ENCODE results near the gene TP73.

TP73 gene

DNA sequence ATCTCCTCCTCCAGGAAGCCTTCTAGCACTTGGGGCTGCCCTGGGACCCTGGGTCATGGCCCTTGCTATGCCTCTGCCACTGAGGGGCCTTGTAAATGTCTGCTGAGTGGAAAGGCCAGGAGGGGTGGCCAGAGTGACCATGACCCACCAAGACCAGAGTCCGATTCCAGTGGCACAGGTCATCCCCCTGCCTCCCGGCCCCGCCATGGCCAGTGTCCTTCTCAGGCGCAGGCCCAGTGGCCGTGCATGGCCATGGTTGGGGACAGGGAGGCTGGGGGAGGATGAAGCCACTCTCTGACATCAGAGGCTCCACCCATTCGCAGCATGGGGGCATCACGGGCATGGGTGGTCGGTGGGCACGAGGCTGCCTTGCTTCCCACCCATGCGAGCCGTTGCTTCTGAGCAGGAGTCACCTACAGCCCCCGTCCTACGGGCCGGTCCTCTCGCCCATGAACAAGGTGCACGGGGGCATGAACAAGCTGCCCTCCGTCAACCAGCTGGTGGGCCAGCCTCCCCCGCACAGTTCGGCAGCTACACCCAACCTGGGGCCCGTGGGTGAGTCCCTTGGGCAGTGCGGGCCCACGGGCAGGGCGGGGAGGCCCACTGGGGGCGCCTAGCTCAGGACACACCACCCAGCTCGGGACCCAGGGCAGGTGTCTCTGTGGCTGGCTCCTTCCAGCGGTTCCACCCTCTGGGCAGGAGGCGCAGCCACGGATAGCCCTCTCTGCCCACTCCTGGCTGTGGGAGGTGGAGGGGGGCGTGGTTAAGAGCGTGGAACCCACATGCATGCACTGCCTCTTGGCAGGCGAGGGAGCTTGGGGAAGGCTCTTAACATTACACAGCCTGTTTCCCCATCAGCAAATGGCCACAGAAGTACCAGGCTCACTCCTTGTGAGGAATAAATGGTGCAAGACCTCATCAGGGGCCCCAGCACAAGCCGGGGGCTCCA is 77.6 kb downstream of the TP73 start:
- DNase-seq (ENCODE audit: low read depth), result no peak

DNA sequence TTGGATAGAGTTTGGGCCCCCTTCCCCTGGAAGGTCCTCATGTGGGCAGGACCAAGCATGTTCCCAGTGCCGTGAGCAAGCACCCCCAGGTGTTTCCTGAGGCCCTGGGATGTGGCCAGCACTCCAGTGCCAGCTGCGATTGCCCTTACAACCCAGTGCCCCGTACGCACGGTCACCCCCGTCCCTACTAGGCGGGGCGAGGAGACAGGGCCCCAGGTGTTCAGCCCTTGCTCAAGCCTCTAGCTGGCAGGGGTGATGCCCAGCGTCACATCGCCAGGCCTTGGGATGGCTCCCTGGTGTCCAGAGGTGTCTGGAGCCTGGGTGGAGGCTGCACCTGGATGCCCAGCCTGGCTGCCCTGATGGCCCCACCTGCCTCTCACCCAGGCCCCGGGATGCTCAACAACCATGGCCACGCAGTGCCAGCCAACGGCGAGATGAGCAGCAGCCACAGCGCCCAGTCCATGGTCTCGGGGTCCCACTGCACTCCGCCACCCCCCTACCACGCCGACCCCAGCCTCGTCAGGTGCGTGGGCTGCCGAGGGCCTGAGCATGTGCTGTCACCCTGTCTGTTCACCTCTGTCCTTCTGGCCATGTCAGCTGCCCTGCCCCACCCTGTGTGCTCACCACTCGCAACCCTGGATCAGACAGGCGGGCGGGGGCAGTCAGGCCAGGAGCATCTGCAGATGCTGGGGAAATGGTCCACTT is 78.4 kb downstream of the TP73 start:
- no peak for DNase-seq (ENCODE audit: low read depth)

DNA sequence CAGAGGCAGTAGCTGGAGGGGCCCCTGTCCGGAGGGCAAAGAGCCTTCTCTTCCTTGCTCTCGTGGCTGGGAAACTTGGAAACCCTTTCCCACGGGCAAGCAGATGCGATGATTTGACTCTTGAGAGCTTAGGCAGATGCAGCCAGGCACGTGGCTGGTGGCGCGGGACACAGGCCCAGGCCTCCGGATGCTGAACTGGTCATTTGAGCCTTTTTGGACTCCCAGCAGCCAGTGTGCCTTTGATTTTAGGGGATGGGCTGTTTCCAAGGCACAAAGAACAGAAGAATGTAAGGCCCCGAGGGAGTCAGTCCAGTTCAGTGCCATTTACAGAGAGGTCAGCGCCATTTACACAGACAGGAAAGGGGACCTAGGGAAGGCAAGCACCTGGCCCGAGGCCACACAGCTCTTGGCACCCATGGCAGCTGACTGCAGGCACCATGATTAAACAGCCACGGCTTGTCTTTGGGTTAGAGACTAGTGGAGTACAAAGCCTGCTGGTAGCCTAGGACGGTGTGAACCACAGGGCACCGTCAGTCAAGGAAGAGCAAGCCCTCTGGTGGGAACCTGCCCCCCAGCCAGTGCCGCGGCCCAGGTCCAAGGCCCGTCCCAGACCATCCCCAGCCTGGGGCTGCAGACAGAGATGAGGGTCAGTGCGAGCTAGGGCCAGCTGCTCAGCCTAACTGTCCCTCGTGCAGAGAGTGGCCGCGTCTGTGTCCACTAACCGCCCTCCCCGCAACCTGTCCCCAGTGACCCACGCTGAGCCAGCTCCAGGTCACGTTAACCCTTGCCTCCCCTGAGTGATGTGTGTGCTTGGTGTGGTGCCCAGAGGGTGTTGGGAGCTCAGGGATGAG is 79.5 kb downstream of the TP73 start:
- no peak for DNase-seq (ENCODE audit: low read depth)

DNA sequence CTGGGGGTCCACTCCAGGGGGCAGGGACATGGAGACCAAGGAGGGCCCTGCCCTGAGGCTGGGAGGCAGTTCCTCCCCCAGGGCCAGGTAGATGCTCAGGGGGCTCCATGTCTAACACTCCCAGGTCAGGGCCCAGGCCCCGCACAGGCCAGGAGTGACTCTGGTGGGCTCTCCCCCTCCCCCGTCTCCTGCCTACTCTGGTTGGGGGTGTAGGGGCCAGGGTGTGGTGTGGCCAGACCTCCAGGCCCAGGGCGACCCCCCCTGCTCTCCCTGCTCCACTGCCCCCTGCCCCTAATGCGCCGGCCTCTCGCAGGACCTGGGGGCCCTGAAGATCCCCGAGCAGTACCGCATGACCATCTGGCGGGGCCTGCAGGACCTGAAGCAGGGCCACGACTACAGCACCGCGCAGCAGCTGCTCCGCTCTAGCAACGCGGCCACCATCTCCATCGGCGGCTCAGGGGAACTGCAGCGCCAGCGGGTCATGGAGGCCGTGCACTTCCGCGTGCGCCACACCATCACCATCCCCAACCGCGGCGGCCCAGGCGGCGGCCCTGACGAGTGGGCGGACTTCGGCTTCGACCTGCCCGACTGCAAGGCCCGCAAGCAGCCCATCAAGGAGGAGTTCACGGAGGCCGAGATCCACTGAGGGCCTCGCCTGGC is 80.2 kb downstream of the TP73 start:
- no peak for DNase-seq (ENCODE audit: low read depth)

DNA sequence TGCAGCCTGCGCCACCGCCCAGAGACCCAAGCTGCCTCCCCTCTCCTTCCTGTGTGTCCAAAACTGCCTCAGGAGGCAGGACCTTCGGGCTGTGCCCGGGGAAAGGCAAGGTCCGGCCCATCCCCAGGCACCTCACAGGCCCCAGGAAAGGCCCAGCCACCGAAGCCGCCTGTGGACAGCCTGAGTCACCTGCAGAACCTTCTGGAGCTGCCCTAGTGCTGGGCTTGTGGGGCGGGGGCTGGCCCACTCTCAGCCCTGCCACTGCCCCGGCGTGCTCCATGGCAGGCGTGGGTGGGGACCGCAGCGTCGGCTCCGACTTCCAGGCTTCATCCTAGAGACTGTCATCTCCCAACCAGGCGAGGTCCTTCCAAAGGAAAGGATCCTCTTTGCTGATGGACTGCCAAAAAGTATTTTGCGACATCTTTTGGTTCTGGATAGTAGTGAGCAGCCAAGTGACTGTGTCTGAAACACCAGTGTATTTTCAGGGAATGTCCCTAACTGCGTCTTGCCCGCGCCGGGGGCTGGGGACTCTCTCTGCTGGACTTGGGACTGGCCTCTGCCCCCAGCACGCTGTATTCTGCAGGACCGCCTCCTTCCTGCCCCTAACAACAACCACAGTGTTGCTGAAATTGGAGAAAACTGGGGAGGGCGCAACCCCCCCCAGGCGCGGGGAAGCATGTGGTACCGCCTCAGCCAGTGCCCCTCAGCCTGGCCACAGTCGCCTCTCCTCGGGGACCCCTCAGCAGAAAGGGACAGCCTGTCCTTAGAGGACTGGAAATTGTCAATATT is 81.0 kb downstream of the TP73 start:
- DNase-seq (ENCODE audit: low read depth), result no peak

DNA sequence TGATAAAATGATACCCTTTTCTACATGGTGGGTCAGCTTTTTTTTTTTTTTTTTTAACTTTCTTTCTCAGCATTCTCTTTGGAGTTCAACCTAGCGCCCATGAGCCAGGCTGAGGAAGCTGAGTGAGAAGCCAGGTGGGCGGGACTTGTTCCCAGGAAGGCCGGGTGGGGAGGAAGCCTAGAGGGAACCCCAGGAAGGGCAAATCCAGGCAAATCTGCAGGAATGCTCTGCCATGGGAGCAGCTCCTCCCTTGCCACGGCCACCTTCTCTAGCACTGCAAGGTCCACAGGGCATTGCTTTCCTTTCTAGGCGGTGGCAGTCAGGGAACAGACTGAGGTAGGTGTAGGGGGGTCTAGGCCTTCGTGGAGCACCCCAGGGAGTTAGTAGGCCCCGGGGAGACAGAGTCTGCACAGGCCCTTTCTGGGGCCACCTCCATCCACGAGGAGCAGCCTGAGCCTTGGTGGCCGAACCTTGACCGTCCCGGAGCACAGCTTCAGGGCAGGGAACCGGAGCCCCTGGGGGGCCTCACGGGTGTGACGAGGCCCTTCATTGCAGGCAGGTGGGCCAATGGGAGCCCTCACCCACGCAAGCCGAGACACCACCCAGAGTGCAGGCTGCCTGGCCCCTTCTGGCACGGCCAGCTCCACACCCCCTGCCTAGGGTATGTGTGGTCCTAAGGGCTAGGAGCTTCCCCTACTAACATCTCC is 81.7 kb downstream of the TP73 start:
- no peak for DNase-seq (ENCODE audit: low read depth)

DNA sequence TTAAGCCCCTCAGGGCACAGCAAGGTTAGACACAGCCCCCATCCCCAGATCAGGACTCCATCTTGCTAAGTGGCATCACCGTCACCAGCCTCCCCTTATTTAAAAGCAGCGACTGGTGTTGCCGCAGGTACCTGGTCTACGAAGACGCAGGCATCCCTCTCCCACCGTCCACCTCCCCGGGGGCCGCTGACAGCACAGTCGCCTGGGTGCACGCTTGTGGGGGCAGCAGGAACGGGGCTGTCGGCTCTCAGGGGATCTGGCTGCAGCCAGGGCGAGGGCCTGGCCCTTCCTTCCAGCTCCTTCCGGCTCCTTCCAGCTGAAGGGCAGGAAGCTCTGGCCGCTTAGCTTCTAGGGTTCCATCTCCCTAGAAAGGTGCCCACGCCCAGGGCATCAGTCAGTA is 82.3 kb downstream of the TP73 start:
- DNase-seq (ENCODE audit: low read depth), result no peak

DNA sequence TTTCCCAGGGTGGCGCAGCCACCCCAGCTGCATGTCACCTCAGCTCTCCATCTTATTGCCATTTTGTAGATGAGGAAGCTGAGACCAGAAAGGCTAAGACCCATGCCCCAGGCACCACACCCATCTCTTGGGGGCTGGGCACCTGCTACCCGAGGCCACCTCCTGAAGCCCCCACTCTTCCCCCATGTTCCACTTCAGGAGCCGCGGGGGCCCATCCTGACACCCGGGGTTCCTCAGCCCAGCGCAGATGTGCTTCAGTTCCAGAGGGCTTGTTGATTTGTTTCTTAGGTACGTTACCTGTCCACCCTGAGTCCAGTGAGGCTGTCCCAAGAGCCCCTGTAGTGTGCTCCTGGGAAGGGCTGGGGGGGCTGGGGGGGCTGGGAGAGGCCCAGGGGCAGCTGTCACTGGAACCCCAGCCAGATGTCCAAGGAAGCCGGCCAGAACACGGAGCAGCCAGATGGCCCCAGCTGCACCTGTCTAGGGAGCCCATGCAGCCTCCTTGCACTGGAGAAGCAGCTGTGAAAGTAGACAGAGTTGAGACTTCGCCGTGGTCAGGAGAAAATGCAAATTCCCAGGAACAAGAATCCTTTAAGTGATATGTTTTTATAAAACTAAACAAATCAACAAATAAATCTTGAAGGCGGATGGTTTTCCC is 82.8 kb downstream of the TP73 start:
- no peak for DNase-seq (ENCODE audit: low read depth)

DNA sequence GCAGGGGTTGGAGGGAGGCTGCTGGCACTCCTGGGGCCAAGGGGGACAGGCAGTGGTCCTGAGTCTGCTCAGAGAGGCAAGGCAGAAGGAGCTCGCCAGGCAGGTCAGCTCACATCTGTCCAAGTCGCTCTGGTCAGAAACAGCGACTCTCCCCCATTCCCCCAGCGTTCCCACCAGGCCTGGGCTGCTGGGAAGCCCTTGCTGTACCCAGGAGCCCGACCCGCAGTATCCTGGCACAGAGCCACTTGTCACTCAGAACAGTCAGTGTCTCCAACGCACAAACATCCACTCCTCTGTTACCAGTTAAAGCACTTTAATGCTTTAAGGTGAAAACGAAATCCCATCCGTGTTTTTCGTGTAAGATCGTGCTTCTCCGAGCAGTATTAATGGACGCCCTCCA is 83.4 kb downstream of the TP73 start:
- DNase-seq (ENCODE audit: low read depth), result no peak

DNA sequence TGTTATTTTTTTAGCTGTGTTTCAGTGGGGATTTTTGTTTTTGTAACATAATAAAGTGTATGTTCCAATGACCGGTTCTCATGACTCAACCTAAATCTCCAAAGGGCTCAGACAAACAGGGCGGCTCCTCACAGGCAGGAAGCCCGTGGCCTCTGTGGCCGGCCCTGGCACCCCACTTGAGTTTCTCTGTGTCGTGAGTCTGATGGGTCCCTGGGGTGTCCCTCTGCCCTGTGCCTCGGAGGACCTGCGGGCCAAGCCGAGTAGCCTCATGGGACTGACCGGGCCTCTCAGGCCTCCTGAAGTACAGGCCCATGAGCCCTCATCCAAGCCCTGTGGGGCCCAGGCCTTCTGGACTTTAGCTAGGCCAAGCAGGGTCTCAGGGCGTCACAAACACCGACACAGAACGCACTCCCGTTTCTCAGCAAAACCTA is 83.8 kb downstream of the TP73 start:
- no peak for DNase-seq (ENCODE audit: low read depth)

DNA sequence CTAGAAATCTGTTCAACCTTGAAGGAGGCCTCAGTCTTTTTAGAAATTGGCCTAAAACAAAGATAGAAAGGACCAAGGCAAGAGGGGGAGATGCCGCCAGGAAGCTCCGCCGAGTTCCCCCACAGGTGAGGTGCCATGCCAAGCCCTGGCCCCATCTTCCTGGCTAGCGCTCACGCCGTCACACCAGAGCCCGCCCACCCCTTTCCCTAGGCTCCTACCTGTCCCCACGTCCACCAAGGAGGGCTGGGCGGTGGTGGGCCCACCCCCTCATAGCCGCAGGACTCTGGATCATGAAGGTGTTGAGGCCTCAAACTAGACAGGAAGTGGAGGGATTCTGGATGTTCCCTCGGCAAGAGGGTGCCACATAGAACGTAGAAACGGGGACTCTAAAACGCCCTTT is 84.4 kb downstream of the TP73 start:
- DNase-seq (ENCODE audit: low read depth), result no peak

DNA sequence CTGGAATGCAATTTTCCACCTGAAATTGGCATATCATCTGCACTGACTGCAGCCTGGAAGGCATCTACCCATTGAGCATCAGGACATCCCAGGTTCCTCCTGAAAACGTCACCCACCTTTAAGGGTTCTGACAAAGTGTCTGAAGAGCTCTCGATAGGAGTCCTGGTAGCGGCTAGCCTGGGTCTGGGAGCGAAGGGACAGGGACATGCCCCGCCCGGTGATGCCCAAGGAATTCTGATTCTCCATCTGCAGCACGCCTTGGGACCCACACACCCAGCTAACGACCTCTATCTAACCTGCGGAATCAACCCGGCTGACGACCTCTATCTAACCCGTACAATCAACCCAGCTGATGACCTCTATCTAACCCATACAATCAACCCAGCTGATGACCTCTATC is 86.6 kb downstream of the TP73 start:
- no peak for DNase-seq (ENCODE audit: low read depth)

DNA sequence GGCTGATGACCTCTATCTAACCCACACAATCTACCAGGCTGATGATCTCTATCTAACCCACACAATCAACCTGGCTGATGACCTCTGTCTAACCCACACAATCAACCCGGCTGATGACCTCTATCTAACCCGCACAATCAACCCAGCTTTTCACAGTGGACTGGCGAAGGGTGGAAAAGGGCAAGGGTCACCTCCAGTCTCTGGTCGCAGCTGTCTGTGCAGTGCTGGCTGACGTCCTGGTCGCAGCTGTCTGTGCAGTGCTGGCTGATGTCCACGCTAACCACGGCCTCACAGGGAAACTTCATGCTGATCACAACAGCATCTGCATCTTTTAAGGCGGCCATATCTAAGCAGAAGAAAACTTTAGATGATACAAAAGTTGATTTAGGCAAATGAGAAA is 87.7 kb downstream of the TP73 start:
- DNase-seq (ENCODE audit: low read depth), result no peak

DNA sequence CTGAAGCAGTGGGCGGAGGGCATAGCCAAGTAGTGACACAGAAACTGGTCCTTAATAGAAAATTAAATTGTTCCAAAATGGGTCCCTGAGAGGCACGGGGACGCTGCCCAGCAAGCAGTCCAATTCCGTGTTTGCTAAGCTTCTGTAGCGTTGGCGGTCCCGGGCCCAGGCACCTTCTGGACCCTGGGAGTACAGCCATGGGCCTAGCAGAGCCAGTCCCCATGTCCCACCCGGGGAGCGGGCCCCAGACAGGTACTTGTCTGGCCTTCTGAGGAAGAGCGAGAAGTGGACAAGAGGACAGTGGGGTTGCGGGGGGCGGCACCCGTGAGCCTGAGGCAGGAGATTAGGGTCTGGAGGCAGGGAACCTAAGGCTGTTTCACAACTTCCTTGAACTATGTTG is 88.4 kb downstream of the TP73 start:
- no peak for DNase-seq (ENCODE audit: low read depth)

DNA sequence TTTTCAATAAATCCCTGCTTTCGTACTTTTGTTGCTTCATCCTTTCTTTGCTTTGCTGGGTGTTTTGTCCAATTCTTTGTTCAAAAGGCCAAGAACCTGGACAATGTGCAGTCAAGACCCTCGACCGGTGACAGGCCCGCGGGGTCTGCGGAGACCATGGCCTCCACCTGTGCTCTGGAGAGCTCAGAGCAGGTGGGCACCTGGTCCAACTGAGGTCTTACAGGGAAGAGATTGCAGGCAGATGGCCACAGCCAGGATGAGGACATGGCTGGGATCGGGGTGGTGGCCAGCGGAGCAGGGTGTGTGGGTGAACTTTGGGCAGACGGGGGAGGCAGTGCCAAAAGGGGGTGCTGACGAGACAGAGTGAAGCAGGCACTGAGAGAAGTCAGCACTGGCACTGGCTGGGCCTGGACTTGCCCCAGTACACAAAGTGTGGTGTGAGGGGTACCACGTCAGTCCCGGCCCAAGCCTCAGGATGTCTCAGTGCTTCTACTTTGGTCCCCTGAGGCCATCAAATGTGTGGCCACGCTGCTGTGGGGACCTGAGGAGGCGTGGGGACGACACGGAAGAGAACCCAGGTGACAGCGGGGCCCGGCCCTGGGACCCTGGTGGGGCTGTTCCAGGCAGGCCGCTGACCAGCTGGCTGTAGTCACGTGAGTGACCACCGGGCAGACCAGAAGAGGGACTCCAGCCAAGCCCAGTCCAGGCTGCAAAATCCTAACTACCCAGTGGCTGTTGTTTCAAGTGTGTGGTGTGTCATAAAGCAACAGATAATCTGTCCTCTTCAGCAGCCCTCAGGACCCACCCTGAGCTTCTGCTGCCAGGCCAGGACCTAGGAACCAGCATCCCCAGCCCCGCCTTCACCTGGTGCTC is 89.5 kb downstream of the TP73 start:
- no peak for DNase-seq (ENCODE audit: low read depth)

DNA sequence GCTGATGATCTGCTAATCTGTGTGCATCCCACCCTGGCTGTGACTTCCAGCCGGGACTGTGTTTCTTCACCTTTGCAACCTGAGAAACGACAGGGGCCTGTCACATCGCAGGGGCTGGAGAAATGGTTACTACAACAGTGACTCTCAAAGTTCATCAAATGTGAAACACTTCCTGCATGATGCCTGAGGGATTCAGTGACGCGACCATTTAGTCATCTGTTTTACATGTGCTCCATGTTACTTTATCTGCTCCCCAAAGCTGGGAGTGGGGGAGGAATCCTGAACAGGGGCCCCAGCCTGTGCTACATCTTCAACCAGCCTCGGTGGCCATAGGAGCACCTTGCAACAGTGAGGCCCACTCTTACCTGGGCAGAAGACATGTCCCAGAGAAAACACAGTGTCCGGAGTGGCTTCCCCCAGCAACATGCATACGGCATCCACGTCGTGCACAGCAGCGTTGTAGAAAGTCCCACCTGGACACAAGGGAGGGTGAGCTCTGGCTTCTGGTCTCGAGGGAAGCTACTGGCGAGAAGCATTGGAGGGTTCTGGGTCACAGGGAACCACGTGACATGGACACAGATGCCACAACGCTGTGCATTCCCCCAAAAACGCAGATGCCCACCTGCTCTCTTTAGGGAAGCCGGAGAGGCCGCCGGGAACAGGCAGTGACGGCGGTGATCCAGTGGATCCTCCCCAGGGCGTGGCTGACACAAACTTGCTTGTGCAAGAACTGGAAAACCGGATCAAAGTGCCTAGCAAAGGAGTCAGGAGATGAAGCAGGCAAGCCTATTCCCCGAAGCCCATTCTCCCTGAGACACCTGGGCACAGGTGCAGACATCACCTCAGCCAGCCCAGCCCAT is 90.4 kb downstream of the TP73 start:
- no peak for DNase-seq (ENCODE audit: low read depth)

DNA sequence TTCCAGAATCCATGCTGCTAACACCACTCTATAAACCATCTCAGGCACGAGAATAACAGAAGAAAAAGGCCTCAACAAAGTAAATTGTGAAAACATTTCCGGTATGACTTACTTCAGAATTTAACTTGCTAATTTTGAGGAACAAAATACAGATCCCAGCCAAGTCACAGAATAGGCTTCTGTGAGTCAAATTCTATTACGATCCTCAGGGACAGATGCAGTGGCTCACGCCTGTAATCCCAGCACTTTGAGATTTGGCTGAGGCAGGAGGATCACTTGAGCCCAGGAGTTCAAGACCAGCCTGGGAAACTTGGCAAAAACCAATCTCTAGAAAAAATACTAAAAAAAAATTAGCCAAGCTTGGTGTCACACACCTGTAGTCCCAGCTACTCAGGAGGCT is 91.1 kb downstream of the TP73 start:
- DNase-seq (ENCODE audit: low read depth), result peak; percentile 13

DNA sequence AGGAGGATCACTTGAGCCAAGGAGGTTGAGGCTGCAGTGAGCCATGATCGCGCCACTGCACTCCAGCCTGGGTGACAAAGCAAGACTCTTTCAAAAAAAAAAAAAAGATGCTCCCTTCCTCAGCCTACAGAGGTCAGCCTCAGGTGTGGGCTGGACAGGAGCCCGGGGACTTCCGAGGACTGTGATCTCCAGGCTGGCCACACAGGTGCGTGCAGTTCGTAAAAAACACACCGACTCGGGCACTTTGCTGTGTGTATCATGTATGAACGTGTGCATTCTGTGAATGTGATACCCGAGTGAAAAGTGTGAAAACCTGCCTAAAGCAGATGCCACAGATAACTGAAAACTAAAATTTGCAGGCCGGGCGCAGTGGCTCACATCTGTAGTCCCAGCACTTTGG is 91.5 kb downstream of the TP73 start:
- no peak for DNase-seq (ENCODE audit: low read depth)

Data from fibroblast of gingiva (primary cell).